ENCODE data around the gene SIPA1. TPM values are rescaled to one million over a fixed set of nuclear protein-coding genes. Genes with fewer than 3 reads are reported as not detected.

The SIPA1 gene
- total and polyA plus RNA-seq, 2 of the 13 experiments (the other 11 are each of a cell fraction or from before 2014, with no cell fraction given), result 5.8 to 7.7 TPM

DNA sequence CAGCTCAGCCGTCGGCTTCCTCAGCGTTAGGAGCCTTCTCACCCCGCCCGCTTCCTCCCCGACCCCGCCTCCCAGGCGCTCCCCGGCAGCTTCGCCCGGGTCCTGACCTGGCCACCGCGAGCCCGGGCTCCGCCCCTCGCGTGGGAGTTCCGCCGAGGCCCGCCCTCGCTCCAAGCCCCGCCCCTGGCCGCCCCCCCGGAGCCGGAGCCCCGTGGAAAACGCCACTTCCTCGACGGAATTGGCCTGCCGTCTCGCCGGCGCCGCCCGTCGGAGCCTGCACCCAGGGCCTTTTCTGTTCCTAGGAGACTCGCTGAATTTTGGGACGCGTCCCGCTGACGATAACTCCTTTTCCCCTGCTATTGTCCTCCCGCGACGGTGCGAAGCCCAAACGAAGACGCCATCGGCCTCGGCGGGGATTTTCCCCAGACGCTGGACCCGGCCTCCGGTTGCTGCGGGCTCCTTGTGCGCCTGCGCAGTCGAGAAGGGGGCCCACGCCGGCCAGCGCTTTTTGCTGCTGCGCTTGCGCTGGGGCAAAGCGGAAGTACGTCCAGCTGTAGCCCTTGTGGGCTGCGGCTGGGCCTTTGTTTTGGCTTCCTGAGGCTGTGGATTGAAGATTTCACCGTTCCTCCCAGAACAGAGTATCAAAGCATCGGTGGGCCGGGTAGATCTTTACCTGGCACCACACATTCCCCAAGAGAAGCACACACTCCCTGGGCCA is 14.8 kb downstream of the SIPA1 start (continued):
- TF ChIP-seq ZNF747 (CRISPR knock-in tag; IDR thresholded peaks at IDR 0.05; ENCODE audit: borderline replicate concordance) (peak; percentile 22; the same call in 1 of the 2 replicates), KDM2A (CRISPR knock-in tag; IDR thresholded peaks at IDR 0.05; ENCODE audit: borderline replicate concordance, low read depth) (peak; percentile 96), TCF7 (IDR thresholded peaks at IDR 0.05; ENCODE audit: low read depth) (no peak), CBX1 (IDR thresholded peaks at IDR 0.05; ENCODE audit: low read depth) (no peak), ZNF256 (CRISPR knock-in tag; conservative IDR thresholded peaks at IDR 0.05) (peak; percentile 87; the same call in 1 of the 2 replicates), SP5 (CRISPR knock-in tag; IDR thresholded peaks at IDR 0.05; ENCODE audit: borderline replicate concordance, low read depth) (peak; percentile 76; the same call in 1 of the 2 replicates), RXRB (CRISPR knock-in tag; IDR thresholded peaks at IDR 0.05; ENCODE audit: borderline replicate concordance) (0 out of 2 replicates have a peak, but pooled peaks have one; percentile 24), RELA (CRISPR knock-in tag; IDR thresholded peaks at IDR 0.05) (no peak), ASH2L (IDR thresholded peaks at IDR 0.05; ENCODE audit: insufficient read length, low read depth, low read length) (peak; percentile 36), HOXA9 (CRISPR knock-in tag; IDR thresholded peaks at IDR 0.05; ENCODE audit: borderline replicate concordance) (no peak), ZFYVE20 (CRISPR knock-in tag; IDR thresholded peaks at IDR 0.05; ENCODE audit: borderline replicate concordance, low read depth) (no peak), ADNP (CRISPR knock-in tag; IDR thresholded peaks at IDR 0.05) (no peak), AGO2 (optimal IDR thresholded peaks at IDR 0.05; ENCODE audit: low read depth, low read length) (peak; percentile 98), ZFP1 (CRISPR knock-in tag; IDR thresholded peaks at IDR 0.05) (peak; percentile 72; the same call in 1 of the 2 replicates), TRIM24 (CRISPR knock-in tag; IDR thresholded peaks at IDR 0.05) (no peak), ZKSCAN1 (IDR thresholded peaks at IDR 0.05; ENCODE audit: low read length) (no peak), ZNF678 (CRISPR knock-in tag; IDR thresholded peaks at IDR 0.05) (no peak), YEATS2 (CRISPR knock-in tag; IDR thresholded peaks at IDR 0.05; ENCODE audit: borderline replicate concordance) (peak; percentile 66; the same call in 1 of the 2 replicates), POLR2G (IDR thresholded peaks at IDR 0.05; ENCODE audit: low read depth, low read length) (peak; percentile 94), ZMYM2 (CRISPR knock-in tag; IDR thresholded peaks at IDR 0.05) (peak; percentile 81; the same call in 1 of the 2 replicates), KLF12 (CRISPR knock-in tag; IDR thresholded peaks at IDR 0.05; ENCODE audit: borderline replicate concordance) (peak; percentile 74; the same call in 1 of the 2 replicates), TAF1 (CRISPR knock-in tag; IDR thresholded peaks at IDR 0.05) (peak; percentile 64; the same call in 1 of the 2 replicates)
- TF ChIP-seq, protein P1, sequence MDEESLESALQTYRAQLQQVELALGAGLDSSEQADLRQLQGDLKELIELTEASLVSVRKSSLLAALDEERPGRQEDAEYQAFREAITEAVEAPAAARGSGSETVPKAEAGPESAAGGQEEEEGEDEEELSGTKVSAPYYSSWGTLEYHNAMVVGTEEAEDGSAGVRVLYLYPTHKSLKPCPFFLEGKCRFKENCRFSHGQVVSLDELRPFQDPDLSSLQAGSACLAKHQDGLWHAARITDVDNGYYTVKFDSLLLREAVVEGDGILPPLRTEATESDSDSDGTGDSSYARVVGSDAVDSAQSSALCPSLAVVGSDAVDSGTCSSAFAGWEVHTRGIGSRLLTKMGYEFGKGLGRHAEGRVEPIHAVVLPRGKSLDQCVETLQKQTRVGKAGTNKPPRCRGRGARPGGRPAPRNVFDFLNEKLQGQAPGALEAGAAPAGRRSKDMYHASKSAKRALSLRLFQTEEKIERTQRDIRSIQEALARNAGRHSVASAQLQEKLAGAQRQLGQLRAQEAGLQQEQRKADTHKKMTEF (CRISPR knock-in tag; IDR thresholded peaks at IDR 0.05), result peak; percentile 83
- TF ChIP-seq, protein P2, sequence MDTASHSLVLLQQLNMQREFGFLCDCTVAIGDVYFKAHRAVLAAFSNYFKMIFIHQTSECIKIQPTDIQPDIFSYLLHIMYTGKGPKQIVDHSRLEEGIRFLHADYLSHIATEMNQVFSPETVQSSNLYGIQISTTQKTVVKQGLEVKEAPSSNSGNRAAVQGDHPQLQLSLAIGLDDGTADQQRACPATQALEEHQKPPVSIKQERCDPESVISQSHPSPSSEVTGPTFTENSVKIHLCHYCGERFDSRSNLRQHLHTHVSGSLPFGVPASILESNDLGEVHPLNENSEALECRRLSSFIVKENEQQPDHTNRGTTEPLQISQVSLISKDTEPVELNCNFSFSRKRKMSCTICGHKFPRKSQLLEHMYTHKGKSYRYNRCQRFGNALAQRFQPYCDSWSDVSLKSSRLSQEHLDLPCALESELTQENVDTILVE (CRISPR knock-in tag; IDR thresholded peaks at IDR 0.05), result 0 out of 2 replicates have a peak, but pooled peaks have one; percentile 54
- TF ChIP-seq, protein P3, sequence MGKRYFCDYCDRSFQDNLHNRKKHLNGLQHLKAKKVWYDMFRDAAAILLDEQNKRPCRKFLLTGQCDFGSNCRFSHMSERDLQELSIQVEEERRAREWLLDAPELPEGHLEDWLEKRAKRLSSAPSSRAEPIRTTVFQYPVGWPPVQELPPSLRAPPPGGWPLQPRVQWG (CRISPR knock-in tag; IDR thresholded peaks at IDR 0.05; ENCODE audit: borderline replicate concordance, low read depth), result no peak
- TF ChIP-seq, protein P4, sequence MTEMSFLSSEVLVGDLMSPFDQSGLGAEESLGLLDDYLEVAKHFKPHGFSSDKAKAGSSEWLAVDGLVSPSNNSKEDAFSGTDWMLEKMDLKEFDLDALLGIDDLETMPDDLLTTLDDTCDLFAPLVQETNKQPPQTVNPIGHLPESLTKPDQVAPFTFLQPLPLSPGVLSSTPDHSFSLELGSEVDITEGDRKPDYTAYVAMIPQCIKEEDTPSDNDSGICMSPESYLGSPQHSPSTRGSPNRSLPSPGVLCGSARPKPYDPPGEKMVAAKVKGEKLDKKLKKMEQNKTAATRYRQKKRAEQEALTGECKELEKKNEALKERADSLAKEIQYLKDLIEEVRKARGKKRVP (CRISPR knock-in tag; IDR thresholded peaks at IDR 0.05), result peak in 1 of 2 experiments; percentile 29; a peak in 1 of 4 replicates
- TF ChIP-seq, protein P5, sequence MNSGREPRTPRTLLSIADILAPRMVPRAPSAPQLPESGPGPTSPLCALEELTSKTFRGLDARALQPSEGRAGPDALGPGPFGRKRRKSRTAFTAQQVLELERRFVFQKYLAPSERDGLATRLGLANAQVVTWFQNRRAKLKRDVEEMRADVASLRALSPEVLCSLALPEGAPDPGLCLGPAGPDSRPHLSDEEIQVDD (CRISPR knock-in tag; IDR thresholded peaks at IDR 0.05; ENCODE audit: borderline replicate concordance), result no peak
